WTC11 (cell line): ENCODE data around the gene SH2D3C. TPM values are rescaled to one million over a fixed set of nuclear protein-coding genes. Genes with fewer than 3 reads are reported as not detected.

Experiments used
- ATAC-seq: fragments of 200-7000 bp; cut with Tn5 transposase; 2 replicates; pipeline ENCODE4 v1.10.0; 2021; ENCODE audit warnings: mild to moderate bottlenecking, moderate library complexity
- CTCF ChIA-PET: fragments of 300-600 bp; sonication (Branson Sonifier 250); formaldehyde crosslinking; loops from one replicate; lab custom pipeline; 2021; ENCODE audit warnings: antibody characterized with exemption; lab: Charles Lee
- POLR2A ChIA-PET: fragments of 350-600 bp; sonication (Branson Sonifier 250); formaldehyde crosslinking; loops from one replicate; lab custom pipeline; 2021; ENCODE audit warnings: antibody characterized with exemption; lab: Charles Lee
- DNase-seq: peaks from one replicate; pipeline ENCODE4 v3.0.0; 2021; ENCODE audit warnings: low spot score
- H3K27ac Mint-ChIP-seq: 2 replicates; pipeline ENCODE4 v1.8.0; 2021; ENCODE audit warnings: mixed read lengths
- H3K27me3 Mint-ChIP-seq: 2 replicates; pipeline ENCODE4 v1.8.0; 2021; ENCODE audit warnings: low read depth, mild to moderate bottlenecking, moderate library complexity, mixed read lengths
- H3K36me3 Mint-ChIP-seq: 2 replicates; pipeline ENCODE4 v1.8.0; 2021; ENCODE audit warnings: mixed read lengths
- H3K4me1 Mint-ChIP-seq: 2 replicates; pipeline ENCODE4 v1.8.0; 2022; ENCODE audit warnings: mixed read lengths
- H3K4me3 Mint-ChIP-seq: 2 replicates; pipeline ENCODE4 v1.8.0; 2021; ENCODE audit warnings: mild to moderate bottlenecking, moderate library complexity, mixed read lengths
- H3K9me3 Mint-ChIP-seq: 2 replicates; pipeline ENCODE4 v1.8.0; 2021; ENCODE audit warnings: mixed read lengths
- ELF4 ChIP-seq: sonication (generic); formaldehyde crosslinking; IDR thresholded peaks from 2 replicates; pipeline ENCODE4 v1.8.1; 2022; ENCODE audit warnings: low read depth, mild to moderate bottlenecking, moderate library complexity, missing genetic modification reagents
- GRHL2 ChIP-seq: fragments of 250-450 bp; sonication (Bioruptor Pico); IDR thresholded peaks from 2 replicates; pipeline ENCODE4 v1.8.0; 2022; ENCODE audit warnings: mild to moderate bottlenecking, moderate library complexity; ENCODE audit not compliant: insufficient replicate concordance, severe bottlenecking
- IRF2 ChIP-seq: sonication (generic); formaldehyde crosslinking; IDR thresholded peaks from 2 replicates; pipeline ENCODE4 v1.8.0; 2022; ENCODE audit warnings: low read depth, missing genetic modification reagents, borderline replicate concordance
- JAZF1 ChIP-seq: fragments of 250-450 bp; sonication (Bioruptor Pico); IDR thresholded peaks from 2 replicates; pipeline ENCODE4 v1.9.0; 2021; ENCODE audit warnings: moderate library complexity, mild to moderate bottlenecking, inconsistent platforms
- MAX ChIP-seq: sonication (generic); formaldehyde crosslinking; IDR thresholded peaks from 2 replicates; pipeline ENCODE4 v1.8.0; 2022; ENCODE audit warnings: mild to moderate bottlenecking, missing genetic modification reagents
- NFE2L1 ChIP-seq: sonication (generic); formaldehyde crosslinking; IDR thresholded peaks from 2 replicates; pipeline ENCODE4 v1.8.1; 2023; ENCODE audit warnings: missing genetic modification reagents
- TCF7 ChIP-seq: sonication (generic); formaldehyde crosslinking; IDR thresholded peaks from 2 replicates; pipeline ENCODE4 v1.8.0; 2022; ENCODE audit warnings: mild to moderate bottlenecking, low read depth, missing genetic modification reagents, moderate library complexity
- ZNF138 ChIP-seq: sonication (generic); formaldehyde crosslinking; conservative IDR thresholded peaks from 2 replicates; pipeline ENCODE4 v1.8.1; 2022; ENCODE audit warnings: mild to moderate bottlenecking, moderate library complexity, missing genetic modification reagents
- ZNF219 ChIP-seq: sonication (generic); formaldehyde crosslinking; IDR thresholded peaks from 2 replicates; pipeline ENCODE4 v1.8.0; 2023; ENCODE audit warnings: missing genetic modification reagents, mild to moderate bottlenecking, borderline replicate concordance
- ZNF232 ChIP-seq: sonication (generic); formaldehyde crosslinking; IDR thresholded peaks from 2 replicates; pipeline ENCODE4 v1.8.0; 2022; ENCODE audit warnings: mild to moderate bottlenecking, missing genetic modification reagents
- ZNF281 ChIP-seq: sonication (generic); formaldehyde crosslinking; IDR thresholded peaks from 2 replicates; pipeline ENCODE4 v1.8.0; 2023; ENCODE audit warnings: mild to moderate bottlenecking, missing genetic modification reagents
- ZNF396 ChIP-seq: fragments of 250-450 bp; sonication (Bioruptor Pico); IDR thresholded peaks from 2 replicates; pipeline ENCODE4 v1.8.0; 2021; ENCODE audit warnings: mild to moderate bottlenecking, moderate library complexity, borderline replicate concordance
- ZNF671 ChIP-seq: fragments of 250-450 bp; sonication (Bioruptor Pico); IDR thresholded peaks from 2 replicates; pipeline ENCODE4 v1.8.0; 2021; ENCODE audit warnings: mild to moderate bottlenecking
- total RNA-seq: library from RNA; stranded (reverse); gene quantifications from 3 replicates; pipeline ENCODE4 v1.2.3, GENCODE V29; 2021
- TF ChIP-seq, protein P1 (sequence below): sonication (generic); formaldehyde crosslinking; IDR thresholded peaks from 2 replicates; pipeline ENCODE4 v1.8.0; 2022; ENCODE audit warnings: mild to moderate bottlenecking, missing genetic modification reagents
- TF ChIP-seq, protein P2 (sequence below): sonication (generic); formaldehyde crosslinking; IDR thresholded peaks from 2 replicates; pipeline ENCODE4 v1.8.1; 2022; ENCODE audit warnings: mild to moderate bottlenecking, moderate library complexity, missing genetic modification reagents
- TF ChIP-seq, protein P3 (sequence below): sonication (generic); formaldehyde crosslinking; IDR thresholded peaks from 2 replicates; pipeline ENCODE4 v1.8.1; 2023; ENCODE audit warnings: mild to moderate bottlenecking, missing genetic modification reagents, borderline replicate concordance
- TF ChIP-seq, protein P4 (sequence below): fragments of 200-600 bp; IDR thresholded peaks from 2 replicates; pipeline ENCODE4 v1.8.0; 2022; ENCODE audit warnings: antibody characterized with exemption

Gene SH2D3C
- total RNA-seq, 1 experiment from 2014 or later, result 5.4 TPM

DNA sequence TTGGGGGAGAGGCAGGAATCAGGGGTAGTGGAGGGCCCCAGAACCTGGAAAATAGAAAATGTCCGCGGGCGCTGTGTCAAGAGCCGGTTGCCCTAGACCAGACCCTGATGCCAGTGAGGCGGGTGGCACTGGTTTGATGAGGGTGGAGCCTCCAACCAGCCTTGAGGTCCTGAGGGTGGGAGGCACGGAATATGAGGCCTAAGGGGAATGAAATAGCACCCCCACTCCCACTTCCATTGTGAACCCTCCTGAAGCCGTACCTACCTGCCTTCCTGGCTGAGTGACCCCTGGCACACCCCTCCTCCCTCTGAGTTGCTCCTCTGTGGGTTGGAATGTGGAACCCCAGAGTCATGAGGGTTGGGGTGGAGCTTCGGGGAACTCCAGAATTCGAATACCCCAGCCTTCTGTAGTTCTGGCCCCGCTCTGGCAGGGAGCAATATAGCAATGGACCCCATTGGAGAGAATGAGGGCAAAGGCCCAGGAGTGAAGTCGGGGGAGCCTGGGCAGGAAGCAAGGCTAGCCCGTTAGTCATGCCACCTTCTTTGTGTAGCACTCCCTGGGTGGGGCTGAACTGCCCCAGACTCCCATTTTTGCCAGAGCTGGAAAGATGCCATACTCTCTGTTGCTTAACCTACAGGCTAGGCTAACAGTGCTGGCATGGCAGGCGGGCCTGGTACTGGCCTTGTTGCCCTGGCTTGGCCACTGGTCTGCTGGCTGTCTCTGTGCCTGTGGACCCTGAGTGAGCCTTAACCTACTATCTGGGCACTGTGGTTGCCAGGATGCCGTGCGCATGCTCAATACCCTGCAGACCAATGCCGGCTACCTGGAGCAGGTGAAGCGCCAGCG, 25.3 kb upstream of the SH2D3C start:
- peaks cover 8% of the 10 kb centered on the region for H3K4me1 Mint-ChIP-seq
- no peaks in the 10 kb centered on the region for H3K27me3 Mint-ChIP-seq
- peaks cover 15% of the 10 kb centered on the region for H3K36me3 Mint-ChIP-seq
- ChIA-PET CTCF (interaction anchor here (1.0 to 2.8 kb wide), 5 partner anchors 33 to 69 kb away, joined by 3 to 13 read pairs (median 4); partner anchors contain the start of genes ENG and TOR2A), POLR2A (interaction anchor here (1.8 kb wide), 1 partner anchor 66 kb away, joined by 9 read pairs; no protein-coding TSS in a partner anchor)
- TF ChIP-seq MAX (CRISPR knock-in tag) (no peak), ZNF671 (0 out of 2 replicates have a peak, but pooled peaks have one; percentile 39)
- TF ChIP-seq, protein P1, sequence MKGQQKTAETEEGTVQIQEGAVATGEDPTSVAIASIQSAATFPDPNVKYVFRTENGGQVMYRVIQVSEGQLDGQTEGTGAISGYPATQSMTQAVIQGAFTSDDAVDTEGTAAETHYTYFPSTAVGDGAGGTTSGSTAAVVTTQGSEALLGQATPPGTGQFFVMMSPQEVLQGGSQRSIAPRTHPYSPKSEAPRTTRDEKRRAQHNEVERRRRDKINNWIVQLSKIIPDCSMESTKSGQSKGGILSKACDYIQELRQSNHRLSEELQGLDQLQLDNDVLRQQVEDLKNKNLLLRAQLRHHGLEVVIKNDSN (CRISPR knock-in tag), result no peak
- DNase-seq (no peak), ATAC-seq (no peak)
- H3K9me3 Mint-ChIP-seq, result no peaks in the 10 kb centered on the region
- peak overlapping the region; percentile 99 for H3K4me3 Mint-ChIP-seq
- H3K27ac Mint-ChIP-seq, result peak overlapping the region; percentile 98

GRCh38 chr9:127802576-127803443, 24.3 kb upstream of the SH2D3C start, which contains the start of gene FPGS:
Gene FPGS, plus strand, starts transcription at chr9:127802882. Its CDS starts 43 bp downstream, at chr9:127802925.
- ChIA-PET CTCF (interaction anchor here (1.0 to 2.8 kb wide), 13 partner anchors 10 to 122 kb away, joined by 3 to 17 read pairs (median 5); partner anchors contain the start of genes CDK9, ENG, ST6GALNAC4 and TOR2A), POLR2A (interaction anchor here (0.7 to 1.8 kb wide), 4 partner anchors 10 to 201 kb away, joined by 3 to 9 read pairs (median 3); no protein-coding TSS in a partner anchor)
- peak; percentile 85 for DNase-seq
- Mint-ChIP-seq H3K27ac (peak within 1 kb of the TSS; percentile 98), H3K4me1 (peaks cover 8% of the 10 kb centered on the region), H3K36me3 (peaks cover 11% of the 10 kb centered on the region), H3K9me3 (no peaks in the 10 kb centered on the region), H3K4me3 (peak within 1 kb of the TSS; percentile 99), H3K27me3 (no peaks in the 10 kb centered on the region)
- ATAC-seq, result peak; percentile 85
- TF ChIP-seq, protein P2, sequence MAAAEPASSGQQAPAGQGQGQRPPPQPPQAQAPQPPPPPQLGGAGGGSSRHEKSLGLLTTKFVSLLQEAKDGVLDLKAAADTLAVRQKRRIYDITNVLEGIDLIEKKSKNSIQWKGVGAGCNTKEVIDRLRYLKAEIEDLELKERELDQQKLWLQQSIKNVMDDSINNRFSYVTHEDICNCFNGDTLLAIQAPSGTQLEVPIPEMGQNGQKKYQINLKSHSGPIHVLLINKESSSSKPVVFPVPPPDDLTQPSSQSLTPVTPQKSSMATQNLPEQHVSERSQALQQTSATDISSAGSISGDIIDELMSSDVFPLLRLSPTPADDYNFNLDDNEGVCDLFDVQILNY (CRISPR knock-in tag), result 0 out of 2 replicates have a peak, but pooled peaks have one; percentile 49
- no peak for TF ChIP-seq ZNF396
- TF ChIP-seq GRHL2 (CRISPR knock-in tag), result no peak
- no peak for TF ChIP-seq ZNF219
- TF ChIP-seq, protein P3, sequence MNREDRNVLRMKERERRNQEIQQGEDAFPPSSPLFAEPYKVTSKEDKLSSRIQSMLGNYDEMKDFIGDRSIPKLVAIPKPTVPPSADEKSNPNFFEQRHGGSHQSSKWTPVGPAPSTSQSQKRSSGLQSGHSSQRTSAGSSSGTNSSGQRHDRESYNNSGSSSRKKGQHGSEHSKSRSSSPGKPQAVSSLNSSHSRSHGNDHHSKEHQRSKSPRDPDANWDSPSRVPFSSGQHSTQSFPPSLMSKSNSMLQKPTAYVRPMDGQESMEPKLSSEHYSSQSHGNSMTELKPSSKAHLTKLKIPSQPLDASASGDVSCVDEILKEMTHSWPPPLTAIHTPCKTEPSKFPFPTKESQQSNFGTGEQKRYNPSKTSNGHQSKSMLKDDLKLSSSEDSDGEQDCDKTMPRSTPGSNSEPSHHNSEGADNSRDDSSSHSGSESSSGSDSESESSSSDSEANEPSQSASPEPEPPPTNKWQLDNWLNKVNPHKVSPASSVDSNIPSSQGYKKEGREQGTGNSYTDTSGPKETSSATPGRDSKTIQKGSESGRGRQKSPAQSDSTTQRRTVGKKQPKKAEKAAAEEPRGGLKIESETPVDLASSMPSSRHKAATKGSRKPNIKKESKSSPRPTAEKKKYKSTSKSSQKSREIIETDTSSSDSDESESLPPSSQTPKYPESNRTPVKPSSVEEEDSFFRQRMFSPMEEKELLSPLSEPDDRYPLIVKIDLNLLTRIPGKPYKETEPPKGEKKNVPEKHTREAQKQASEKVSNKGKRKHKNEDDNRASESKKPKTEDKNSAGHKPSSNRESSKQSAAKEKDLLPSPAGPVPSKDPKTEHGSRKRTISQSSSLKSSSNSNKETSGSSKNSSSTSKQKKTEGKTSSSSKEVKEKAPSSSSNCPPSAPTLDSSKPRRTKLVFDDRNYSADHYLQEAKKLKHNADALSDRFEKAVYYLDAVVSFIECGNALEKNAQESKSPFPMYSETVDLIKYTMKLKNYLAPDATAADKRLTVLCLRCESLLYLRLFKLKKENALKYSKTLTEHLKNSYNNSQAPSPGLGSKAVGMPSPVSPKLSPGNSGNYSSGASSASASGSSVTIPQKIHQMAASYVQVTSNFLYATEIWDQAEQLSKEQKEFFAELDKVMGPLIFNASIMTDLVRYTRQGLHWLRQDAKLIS, result no peak
- TF ChIP-seq, protein P4, sequence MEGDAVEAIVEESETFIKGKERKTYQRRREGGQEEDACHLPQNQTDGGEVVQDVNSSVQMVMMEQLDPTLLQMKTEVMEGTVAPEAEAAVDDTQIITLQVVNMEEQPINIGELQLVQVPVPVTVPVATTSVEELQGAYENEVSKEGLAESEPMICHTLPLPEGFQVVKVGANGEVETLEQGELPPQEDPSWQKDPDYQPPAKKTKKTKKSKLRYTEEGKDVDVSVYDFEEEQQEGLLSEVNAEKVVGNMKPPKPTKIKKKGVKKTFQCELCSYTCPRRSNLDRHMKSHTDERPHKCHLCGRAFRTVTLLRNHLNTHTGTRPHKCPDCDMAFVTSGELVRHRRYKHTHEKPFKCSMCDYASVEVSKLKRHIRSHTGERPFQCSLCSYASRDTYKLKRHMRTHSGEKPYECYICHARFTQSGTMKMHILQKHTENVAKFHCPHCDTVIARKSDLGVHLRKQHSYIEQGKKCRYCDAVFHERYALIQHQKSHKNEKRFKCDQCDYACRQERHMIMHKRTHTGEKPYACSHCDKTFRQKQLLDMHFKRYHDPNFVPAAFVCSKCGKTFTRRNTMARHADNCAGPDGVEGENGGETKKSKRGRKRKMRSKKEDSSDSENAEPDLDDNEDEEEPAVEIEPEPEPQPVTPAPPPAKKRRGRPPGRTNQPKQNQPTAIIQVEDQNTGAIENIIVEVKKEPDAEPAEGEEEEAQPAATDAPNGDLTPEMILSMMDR, result no peak
- no peak for TF ChIP-seq TCF7 (CRISPR knock-in tag)
- TF ChIP-seq ZNF281 (CRISPR knock-in tag), result no peak
- no peak for TF ChIP-seq IRF2
- peak; percentile 89; the same call in 1 of the 2 replicates for TF ChIP-seq ZNF232 (CRISPR knock-in tag)
- no peak for TF ChIP-seq ELF4 (CRISPR knock-in tag)
- TF ChIP-seq ZNF138, result no peak
- no peak for TF ChIP-seq NFE2L1
- no peak for TF ChIP-seq JAZF1
